K562 (cell line): ENCODE data around the gene COL23A1. TPM values are rescaled to one million over a fixed set of nuclear protein-coding genes. Genes with fewer than 3 reads are reported as not detected.

Source experiments
- ATAC-seq: fragments of 200-7000 bp; cut with Tn5 transposase; 3 replicates; pipeline ENCODE4 v1.9.1; 2020; ENCODE audit warnings: moderate library complexity
- BruUV-seq: library from RNA; stranded (reverse); fragments of 400-500 nt; replicated peaks from 2 replicates; lab custom pipeline; 2021; lab: Mats Ljungman, UMichigan
- CTCF ChIA-PET: fragments of 300-600 bp; formaldehyde crosslinking; extraction: SDS; loops from one replicate; lab custom pipeline; 2021; ENCODE audit warnings: low intra/inter-chr PET ratio; lab: Yijun Ruan, JAX
- POLR2A ChIA-PET: fragments of 300-600, 350-650 bp; sonication (Branson Sonifier 250); formaldehyde crosslinking; extraction: SDS; loops from one replicate; lab custom pipeline; 2021; ENCODE audit warnings: antibody characterized with exemption, inconsistent platforms; lab: Yijun Ruan, JAX
- DNase-seq, 4 experiments: peaks; one replicate each; pipeline versions ENCODE4 v3.0.0 to v3.0.0-alpha.2; 2011 to 2018; ENCODE audit warnings: low spot score in 3 of 4, mixed read lengths in 3 of 4; ENCODE audit errors: extremely low read depth in 1 of 4
- FAIRE-seq: peaks from 2 replicates; lab custom pipeline; 2011; peaks lifted over from hg19 to GRCh38; lab: Jason Lieb, UNC
- H2AFZ ChIP-seq: 2 replicates; pipeline ENCODE4 v1.6.0; 2011; ENCODE audit warnings: low read depth, low read length, control low read depth, inconsistent platforms
- H3K27ac ChIP-seq: fragments of 200-600 bp; 3 replicates; pipeline ENCODE4 v1.8.0; 2011; ENCODE audit warnings: low read depth, mild to moderate bottlenecking, control low read depth, inconsistent platforms, low read length, moderate library complexity, mixed read lengths; ENCODE audit errors: extremely low read depth
- H3K27me3 ChIP-seq, 2 experiments: fragments of 300-600 bp in 1 of 2; 2 replicates in 1 of 2; 3 replicates in 1 of 2; pipeline versions ENCODE4 v1.6.0 to v1.8.0; 2011; ENCODE audit warnings: inconsistent platforms in 2 of 2, low read length in 2 of 2, mild to moderate bottlenecking in 1 of 2, mixed read lengths in 1 of 2, moderate library complexity in 1 of 2; ENCODE audit not compliant: control insufficient read depth in 2 of 2, insufficient read depth in 2 of 2
- H3K36me3 ChIP-seq: fragments of 300-600 bp; 3 replicates; pipeline ENCODE4 v1.8.0; 2011; ENCODE audit warnings: mild to moderate bottlenecking, low read length, inconsistent platforms; ENCODE audit not compliant: control insufficient read depth, insufficient read depth
- H3K4me1 ChIP-seq, 2 experiments: fragments of 200-600 bp in 1 of 2; replicated peaks in 1 of 2; 2 replicates in 1 of 2; 3 replicates in 1 of 2; pipeline versions ENCODE4 v1.5.1 to v1.8.0; 2011; ENCODE audit warnings: inconsistent platforms in 2 of 2, low read length in 2 of 2, mild to moderate bottlenecking in 1 of 2, mixed read lengths in 1 of 2, moderate library complexity in 1 of 2; ENCODE audit not compliant: control insufficient read depth in 2 of 2, insufficient read depth in 2 of 2
- H3K4me2 ChIP-seq: 2 replicates; pipeline ENCODE4 v1.6.1; 2011; ENCODE audit warnings: low read length, control low read depth, inconsistent platforms, mixed read lengths; ENCODE audit not compliant: insufficient read depth
- H3K4me3 ChIP-seq: fragments of 200-600 bp; sonication (generic), shearing (Covaris generic); 2 replicates; pipeline ENCODE4 v1.5.1; 2016; ENCODE audit warnings: control low read depth, inconsistent platforms
- H3K79me2 ChIP-seq: fragments of 200-600 bp; 3 replicates; pipeline ENCODE4 v1.8.0; 2011; ENCODE audit warnings: low read length, inconsistent platforms; ENCODE audit not compliant: control insufficient read depth, insufficient read depth
- H3K9ac ChIP-seq, 2 experiments: 2 replicates each; pipeline versions ENCODE4 v1.6.0 to v1.6.1; 2011; ENCODE audit warnings: low read depth in 2 of 2, low read length in 2 of 2, control low read depth in 1 of 2, inconsistent platforms in 1 of 2, mild to moderate bottlenecking in 1 of 2, mixed read lengths in 1 of 2; ENCODE audit not compliant: insufficient read depth in 1 of 2
- H3K9me1 ChIP-seq: one replicate; pipeline ENCODE4 v1.6.0; 2011; ENCODE audit warnings: inconsistent platforms, mild to moderate bottlenecking, low read length, moderate library complexity; ENCODE audit not compliant: control insufficient read depth, insufficient read depth
- H3K9me3 ChIP-seq: replicated peaks from 2 replicates; pipeline ENCODE4 v1.5.1; 2011; ENCODE audit warnings: low read depth, low read length, inconsistent platforms; ENCODE audit not compliant: control insufficient read depth, insufficient read depth
- H4K20me1 ChIP-seq: replicated peaks from 2 replicates; pipeline ENCODE4 v1.6.1; 2011; ENCODE audit warnings: low read length, inconsistent platforms, mixed read lengths; ENCODE audit not compliant: control insufficient read depth, insufficient read depth
- BMI1 ChIP-seq: fragments of 150-350 bp; IDR thresholded peaks from 2 replicates; pipeline ENCODE4 v1.6.1; 2014; ENCODE audit warnings: low read length
- COPS2 ChIP-seq: fragments of 450-650 bp; conservative IDR thresholded peaks from 2 replicates; pipeline ENCODE4 v1.6.1; 2016; ENCODE audit warnings: mild to moderate bottlenecking, moderate library complexity
- CREB1 ChIP-seq, 2 experiments: sonication (generic) in 1 of 2; formaldehyde crosslinking in 1 of 2; IDR thresholded peaks; 2 replicates each; pipeline versions ENCODE4 v1.6.1 to v1.8.0; 2012 to 2022; ENCODE audit warnings: inconsistent platforms in 1 of 2, mild to moderate bottlenecking in 1 of 2, missing genetic modification reagents in 1 of 2, moderate library complexity in 1 of 2
- DPF2 ChIP-seq: fragments of 450-650 bp; IDR thresholded peaks from 2 replicates; pipeline ENCODE4 v1.6.1; 2016
- ESRRB ChIP-seq: fragments of 250-450 bp; sonication (Bioruptor Pico); IDR thresholded peaks from 2 replicates; pipeline ENCODE4 v1.5.0; 2020; ENCODE audit warnings: mild to moderate bottlenecking, moderate library complexity, borderline replicate concordance
- ETV6 ChIP-seq, 3 experiments: fragments of 150-350 bp in 1 of 3; sonication (generic) in 1 of 3; formaldehyde crosslinking in 1 of 3; IDR thresholded peaks; 2 replicates each; pipeline versions ENCODE4 v1.6.1 to v1.8.0; 2014 to 2022; ENCODE audit warnings: borderline replicate concordance in 2 of 3, low read depth in 2 of 3, antibody characterized with exemption in 1 of 3, low read length in 1 of 3, mild to moderate bottlenecking in 1 of 3, missing genetic modification reagents in 1 of 3
- HBP1 ChIP-seq: fragments of 450-650 bp; formaldehyde crosslinking; IDR thresholded peaks from 2 replicates; pipeline ENCODE4 v1.4.0; 2022; ENCODE audit warnings: missing genetic modification characterization
- HLTF ChIP-seq: fragments of 450-650 bp; IDR thresholded peaks from 2 replicates; pipeline ENCODE4 v1.6.1; 2016
- ID3 ChIP-seq, 2 experiments: fragments of 250-450 bp in 1 of 2; fragments of 450-650 bp in 1 of 2; sonication (Bioruptor Pico) in 1 of 2; IDR thresholded peaks; 2 replicates each; pipeline versions ENCODE4 v1.6.1 to v1.8.0; 2016 to 2021; ENCODE audit warnings: mild to moderate bottlenecking in 2 of 2, moderate library complexity in 2 of 2, missing compliant biosample characterization in 1 of 2, missing genetic modification characterization in 1 of 2
- KAT8 ChIP-seq: fragments of 450-650 bp; IDR thresholded peaks from 2 replicates; pipeline ENCODE4 v1.6.1; 2016; ENCODE audit warnings: low read depth, mild to moderate bottlenecking
- NFRKB ChIP-seq: fragments of 450-650 bp; IDR thresholded peaks from 2 replicates; pipeline ENCODE4 v1.6.1; 2016; ENCODE audit warnings: low read depth
- RERE ChIP-seq: sonication (generic); formaldehyde crosslinking; IDR thresholded peaks from 2 replicates; pipeline ENCODE4 v1.8.0; 2023; ENCODE audit warnings: missing genetic modification reagents, mild to moderate bottlenecking, borderline replicate concordance
- TFAM ChIP-seq: fragments of 250-450 bp; sonication (Bioruptor Pico); conservative IDR thresholded peaks from 2 replicates; pipeline ENCODE4 v1.5.0; 2021; ENCODE audit warnings: mild to moderate bottlenecking, moderate library complexity
- ZBED1 ChIP-seq: IDR thresholded peaks from 2 replicates; pipeline ENCODE4 v1.6.1; 2014
- WGBS: fragments of 100-300 bp; shearing (Covaris generic); methylation state at CpG from one replicate; pipeline ENCODE4 v1.1.6; 2016; ENCODE audit warnings: low coverage, mixed read lengths; ENCODE audit not compliant: insufficient coverage; ENCODE audit errors: missing lambda C conversion rate; 5-methylcytosine and 5-hydroxymethylcytosine counted together
- in situ Hi-C: fragments of 300-500 bp; cut with MboI; formaldehyde crosslinking; loops from 4 replicates; pipeline ENCODE4 v1.15.0; 2018; ENCODE audit warnings: inconsistent platforms, mixed read lengths
- intact Hi-C: fragments of 100-400 bp; cut with micrococcal nuclease; formaldehyde crosslinking; loops from 2 replicates; pipeline ENCODE4 v1.14.2; 2022
- polyA plus RNA-seq, 8 experiments: library from polyadenylated mRNA; depleted of rRNA in 4 of 8; stranded (reverse) in 5 of 8; unstranded in 3 of 8; fragments of >200 nt; fragmentation: Nextera tagmentation in 2 of 8; fragmentation: Illumina TruSeq in 1 of 8; extraction: Ambion mirVana in 2 of 8; extraction: Trizol in 1 of 8; gene quantifications; 2 replicates each; pipeline versions ENCODE4 v1.2.1 to v1.2.3, GENCODE V29; 2011 to 2014; ENCODE audit warnings: inconsistent platforms in 1 of 8, missing spikeins in 1 of 8
- total RNA-seq, 7 experiments: library from RNA; depleted of rRNA in 6 of 7; stranded (reverse); fragments of >200 nt in 6 of 7; fragmentation: Illumina TruSeq in 2 of 7; extraction: Trizol in 2 of 7; gene quantifications; 2 replicates each; pipeline versions ENCODE4 v1.2.1 to v1.2.3, GENCODE V29; 2011 to 2021; ENCODE audit warnings: low replicate concordance in 1 of 7
- TF ChIP-seq, protein P1 (sequence below): fragments of 450-650 bp; IDR thresholded peaks from 2 replicates; pipeline ENCODE4 v1.6.1; 2016; ENCODE audit warnings: missing biosample characterization, missing genetic modification characterization

Gene COL23A1
- total and polyA plus RNA-seq, 9 of the 15 experiments (the other 6 are each of a cell fraction or from before 2014, with no cell fraction given) = 0.09 TPM; not detected in 8

DNA sequence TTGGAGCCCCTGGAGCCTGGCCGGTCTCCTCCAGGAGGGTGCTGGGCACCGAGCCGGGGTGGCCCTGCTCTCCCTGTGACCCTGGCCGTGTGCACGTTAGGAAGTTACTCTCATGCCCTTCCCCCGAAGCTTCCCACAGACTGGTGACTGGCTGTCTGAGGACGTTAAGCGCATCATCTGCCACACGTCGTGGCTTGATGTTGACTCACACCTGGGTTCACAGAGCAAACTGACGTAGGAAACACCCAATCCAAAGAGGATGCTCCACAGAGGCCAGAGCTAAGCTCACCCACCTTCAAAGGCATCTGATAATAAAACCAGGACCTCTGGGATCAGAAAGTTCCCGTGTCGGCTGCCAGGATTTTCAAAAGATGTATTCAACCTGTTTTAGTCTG lies 204.7 kb downstream of the COL23A1 start:
- Histone ChIP-seq H3K4me1 (peaks cover 0 to 10% of the 10 kb centered on the region in 2 experiments; a peak in 2 of 5 replicates), H2AFZ (no peak overlapping the region), H3K4me2 (no peak overlapping the region), H3K4me3 (no peak overlapping the region), H3K79me2 (no peaks in the 10 kb centered on the region), H3K27ac (no peak overlapping the region), H3K36me3 (no peaks in the 10 kb centered on the region), H3K27me3 (peaks cover 61 to 100% of the 10 kb centered on the region in 2 experiments), H3K9ac (no peak overlapping the region), H3K9me1 (no peaks in the 10 kb centered on the region), H4K20me1 (peaks cover 14% of the 10 kb centered on the region; the same call in 1 of the 2 replicates), H3K9me3 (no peaks in the 10 kb centered on the region)
- whole genome bisulfite sequencing = 4% methylated on average over 13 of the region's 13 CpGs
- DNase-seq (no peak), FAIRE-seq (no peak), ATAC-seq (no peak)
- intact Hi-C loops = no loop called here
- ChIA-PET CTCF (no interaction called here), POLR2A (interaction anchor here (0.5 to 1.4 kb wide), 4 partner anchors 11 to 24 kb away, joined by 3 to 5 read pairs (median 3); no protein-coding TSS in a partner anchor)
- in situ Hi-C loops = no loop called here
- no TSS peak for BruUV-seq
- TF ChIP-seq ETV6 (IDR thresholded peaks at IDR 0.05; ENCODE audit: borderline replicate concordance in 1 of 2, low read depth in 2 of 2, low read length in 1 of 2) = no peak
- TF ChIP-seq ETV6 (CRISPR knock-in tag; IDR thresholded peaks at IDR 0.05; ENCODE audit: borderline replicate concordance) = no peak
- TF ChIP-seq ESRRB (CRISPR knock-in tag) = no peak
- no peak for TF ChIP-seq NFRKB
- TF ChIP-seq ID3 (CRISPR knock-in tag; IDR thresholded peaks at IDR 0.05) = no peak
- TF ChIP-seq ID3 (tag; IDR thresholded peaks at IDR 0.05) = no peak
- no peak for TF ChIP-seq COPS2
- no peak for TF ChIP-seq CREB1 (IDR thresholded peaks at IDR 0.05)
- no peak for TF ChIP-seq CREB1 (CRISPR knock-in tag; IDR thresholded peaks at IDR 0.05)
- TF ChIP-seq KAT8 = no peak
- no peak for TF ChIP-seq HBP1 (CRISPR knock-in tag)
- no peak for TF ChIP-seq RERE
- TF ChIP-seq BMI1 = no peak
- no peak for TF ChIP-seq HLTF
- no peak for TF ChIP-seq DPF2
- no peak for TF ChIP-seq TFAM (CRISPR knock-in tag)
- TF ChIP-seq, protein P1, sequence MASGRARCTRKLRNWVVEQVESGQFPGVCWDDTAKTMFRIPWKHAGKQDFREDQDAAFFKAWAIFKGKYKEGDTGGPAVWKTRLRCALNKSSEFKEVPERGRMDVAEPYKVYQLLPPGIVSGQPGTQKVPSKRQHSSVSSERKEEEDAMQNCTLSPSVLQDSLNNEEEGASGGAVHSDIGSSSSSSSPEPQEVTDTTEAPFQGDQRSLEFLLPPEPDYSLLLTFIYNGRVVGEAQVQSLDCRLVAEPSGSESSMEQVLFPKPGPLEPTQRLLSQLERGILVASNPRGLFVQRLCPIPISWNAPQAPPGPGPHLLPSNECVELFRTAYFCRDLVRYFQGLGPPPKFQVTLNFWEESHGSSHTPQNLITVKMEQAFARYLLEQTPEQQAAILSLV (tag) = no peak
- no peak for TF ChIP-seq ZBED1
